Ramos (cell line): ENCODE measurements around the gene SNX32.
"Not testable (repeated sequence)": the region's sequence is repeated elsewhere in the genome, so short reads cannot be mapped to it uniquely, and the experiment has no call there.

Experiments
- in situ Hi-C: fragments of 300-500 bp; cut with MboI; formaldehyde crosslinking; loops from one replicate; pipeline ENCODE4 v1.14.3; 2022; ENCODE audit warnings: low sequenced_read_pairs; ENCODE audit not compliant: unreplicated experiment

Gene SNX32

GRCh38 chr11:65822776-65823528 is 10.8 kb upstream of the SNX32 start:
- in situ Hi-C loops = loop anchor here (5.0 kb wide), 1 partner anchor 106 kb away; no protein-coding TSS in a partner anchor

- in situ Hi-C loops = no loop called here
Observed at GRCh38 chr11:65826984-65827735, 6.6 kb upstream of the SNX32 start.

- in situ Hi-C loops = no loop called here
Observed at GRCh38 chr11:65829459-65829858, 4.3 kb upstream of the SNX32 start.

GRCh38 chr11:65832231-65832630 is 1.5 kb upstream of the SNX32 start:
- in situ Hi-C loops = not testable (repeated sequence)

GRCh38 chr11:65834202-65834601 is 439 bp downstream of the SNX32 start:
- in situ Hi-C loops = no loop called here

GRCh38 chr11:65842144-65842543 is 8.4 kb downstream of the SNX32 start:
- in situ Hi-C loops = no loop called here

GRCh38 chr11:65843811-65844210 is 10.0 kb downstream of the SNX32 start:
- in situ Hi-C loops = no loop called here

GRCh38 chr11:65844231-65844872 is 10.6 kb downstream of the SNX32 start:
- in situ Hi-C loops = no loop called here

GRCh38 chr11:65847746-65848145 is 14.0 kb downstream of the SNX32 start:
- in situ Hi-C loops = no loop called here

GRCh38 chr11:65848693-65849092 is 14.9 kb downstream of the SNX32 start:
- in situ Hi-C loops = not testable (repeated sequence)

- in situ Hi-C loops = no loop called here
Observed at GRCh38 chr11:65849366-65849765, 15.6 kb downstream of the SNX32 start.

- in situ Hi-C loops = no loop called here
Observed at GRCh38 chr11:65849771-65850216, 16.0 kb downstream of the SNX32 start.

- in situ Hi-C loops = no loop called here
Observed at GRCh38 chr11:65850217-65851082, 16.7 kb downstream of the SNX32 start.

- in situ Hi-C loops = no loop called here
Observed at GRCh38 chr11:65851083-65851579, 17.4 kb downstream of the SNX32 start.

- in situ Hi-C loops = no loop called here
Observed at GRCh38 chr11:65851811-65852507, 18.2 kb downstream of the SNX32 start.

- in situ Hi-C loops = no loop called here
Observed at GRCh38 chr11:65852508-65853245, 18.9 kb downstream of the SNX32 start.

- in situ Hi-C loops = no loop called here
Observed at GRCh38 chr11:65853246-65853979, 19.6 kb downstream of the SNX32 start.

GRCh38 chr11:65854161-65854592 is 20.4 kb downstream of the SNX32 start:
- in situ Hi-C loops = no loop called here
